ENCODE measurements around the gene RCBTB2. TPM values are rescaled to one million over a fixed set of nuclear protein-coding genes. Genes with fewer than 3 reads are reported as not detected.

RCBTB2 gene
- total RNA-seq, 4 donors from 2014 or later, result 8.1 to 24.7 (median 14.9) TPM

DNA sequence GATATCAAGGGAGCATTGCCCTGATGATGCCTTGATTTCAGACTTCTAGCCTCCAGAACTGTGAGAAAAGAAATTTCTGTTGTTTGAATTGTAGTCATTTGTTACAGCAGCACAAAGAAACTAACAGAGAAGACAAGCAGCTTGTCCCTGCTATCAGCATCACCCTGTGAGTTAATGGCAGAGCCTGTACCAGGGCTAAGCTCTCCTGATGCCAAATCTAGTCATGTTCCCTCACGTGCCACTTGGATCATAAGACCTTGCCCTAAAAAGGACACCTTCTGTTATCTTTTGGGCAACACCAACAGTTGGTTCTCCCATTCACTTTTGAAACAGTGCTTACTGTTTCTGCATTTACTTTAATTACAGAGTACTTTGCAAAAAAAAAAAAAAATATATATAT, 14.8 kb downstream of the RCBTB2 start:
- Histone ChIP-seq H3K4me1 (no peaks in the 10 kb centered on the region), H3K36me3 (peaks cover 0 to 35% (median 5%) of the 10 kb centered on the region in 3 donors), H3K9me3 (no peaks in the 10 kb centered on the region), H3K27me3 (no peaks in the 10 kb centered on the region), H3K27ac (no peak overlapping the region), H3K4me3 (no peak overlapping the region)
- TF ChIP-seq, protein P1, sequence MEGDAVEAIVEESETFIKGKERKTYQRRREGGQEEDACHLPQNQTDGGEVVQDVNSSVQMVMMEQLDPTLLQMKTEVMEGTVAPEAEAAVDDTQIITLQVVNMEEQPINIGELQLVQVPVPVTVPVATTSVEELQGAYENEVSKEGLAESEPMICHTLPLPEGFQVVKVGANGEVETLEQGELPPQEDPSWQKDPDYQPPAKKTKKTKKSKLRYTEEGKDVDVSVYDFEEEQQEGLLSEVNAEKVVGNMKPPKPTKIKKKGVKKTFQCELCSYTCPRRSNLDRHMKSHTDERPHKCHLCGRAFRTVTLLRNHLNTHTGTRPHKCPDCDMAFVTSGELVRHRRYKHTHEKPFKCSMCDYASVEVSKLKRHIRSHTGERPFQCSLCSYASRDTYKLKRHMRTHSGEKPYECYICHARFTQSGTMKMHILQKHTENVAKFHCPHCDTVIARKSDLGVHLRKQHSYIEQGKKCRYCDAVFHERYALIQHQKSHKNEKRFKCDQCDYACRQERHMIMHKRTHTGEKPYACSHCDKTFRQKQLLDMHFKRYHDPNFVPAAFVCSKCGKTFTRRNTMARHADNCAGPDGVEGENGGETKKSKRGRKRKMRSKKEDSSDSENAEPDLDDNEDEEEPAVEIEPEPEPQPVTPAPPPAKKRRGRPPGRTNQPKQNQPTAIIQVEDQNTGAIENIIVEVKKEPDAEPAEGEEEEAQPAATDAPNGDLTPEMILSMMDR (IDR thresholded peaks at IDR 0.05), result no peak
- TF ChIP-seq POLR2A (IDR thresholded peaks at IDR 0.05), result no peak
- intact Hi-C loops (cut with DNase I), result no loop called here
- DNase-seq, result no peak
- WGBS, 2 donors, result 86 to 92% methylated on average over 1 of the region's 1 CpG

DNA sequence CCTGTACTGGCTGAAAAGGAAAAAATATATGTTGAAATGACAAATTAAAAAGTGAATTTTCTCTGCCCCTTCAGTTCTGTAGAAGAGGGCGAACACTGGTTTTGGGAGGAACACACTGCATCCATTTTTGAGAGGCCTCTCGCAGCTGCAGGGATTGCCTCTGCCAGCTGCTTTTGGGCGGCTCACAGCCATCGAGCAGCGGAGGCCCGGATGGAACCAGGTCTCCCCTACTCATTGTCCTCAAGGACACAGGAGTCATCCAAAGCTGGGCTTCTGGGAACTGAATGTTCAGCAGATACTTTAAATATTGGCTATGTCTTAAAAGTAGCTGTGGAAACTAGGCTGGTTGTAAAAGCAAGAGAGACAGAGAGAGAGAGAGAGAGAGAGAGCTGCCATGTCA, 17.1 kb downstream of the RCBTB2 start:
- no peak overlapping the region for H3K4me3 ChIP-seq
- WGBS, 2 donors, result 81 to 82% methylated on average over 6 of the region's 6 CpGs
- H3K27me3 ChIP-seq, result no peaks in the 10 kb centered on the region
- TF ChIP-seq, protein P1 (IDR thresholded peaks at IDR 0.05), result no peak
- TF ChIP-seq POLR2A (IDR thresholded peaks at IDR 0.05), result no peak
- intact Hi-C loops (cut with DNase I), result no loop called here
- no peak for DNase-seq
- H3K27ac ChIP-seq, result peak overlapping the region in 2 of 4 donors; percentile 23 to 26
- H3K9me3 ChIP-seq, result no peaks in the 10 kb centered on the region
- H3K36me3 ChIP-seq, result peaks cover 0 to 28% (median 0%) of the 10 kb centered on the region in 3 donors
- peaks cover 0 to 17% (median 7%) of the 10 kb centered on the region in 3 donors for H3K4me1 ChIP-seq

DNA sequence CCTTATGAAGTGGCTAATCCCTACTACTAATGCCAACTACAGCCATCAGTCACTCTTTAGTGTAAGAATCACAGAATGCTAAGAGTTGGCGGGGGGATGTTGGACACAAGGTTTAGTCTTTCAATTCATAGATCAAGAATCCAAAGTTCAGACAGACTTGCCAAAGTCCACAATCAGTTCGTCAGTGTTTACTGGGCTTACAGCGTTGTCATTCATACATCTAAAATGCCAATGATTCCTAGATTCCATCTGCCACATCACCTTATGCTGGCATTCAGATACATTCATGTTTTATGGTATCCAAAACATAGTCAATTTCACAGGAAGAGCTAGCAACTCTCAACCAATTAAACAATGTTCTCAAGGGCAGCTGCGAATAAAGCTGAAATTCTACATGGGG, 18.1 kb downstream of the RCBTB2 start:
- H3K27me3 ChIP-seq, result no peaks in the 10 kb centered on the region
- 87 to 90% methylated on average over 4 of the region's 4 CpGs for WGBS, 2 donors
- peaks cover 5 to 26% (median 17%) of the 10 kb centered on the region in 3 donors for H3K4me1 ChIP-seq
- intact Hi-C loops (cut with DNase I), result no loop called here
- no peak overlapping the region for H3K27ac ChIP-seq
- H3K9me3 ChIP-seq, result no peaks in the 10 kb centered on the region
- DNase-seq, result no peak
- peaks cover 0 to 26% (median 0%) of the 10 kb centered on the region in 3 donors for H3K36me3 ChIP-seq
- no peak for TF ChIP-seq POLR2A (IDR thresholded peaks at IDR 0.05)
- TF ChIP-seq, protein P1 (IDR thresholded peaks at IDR 0.05), result no peak
- H3K4me3 ChIP-seq, result no peak overlapping the region

DNA sequence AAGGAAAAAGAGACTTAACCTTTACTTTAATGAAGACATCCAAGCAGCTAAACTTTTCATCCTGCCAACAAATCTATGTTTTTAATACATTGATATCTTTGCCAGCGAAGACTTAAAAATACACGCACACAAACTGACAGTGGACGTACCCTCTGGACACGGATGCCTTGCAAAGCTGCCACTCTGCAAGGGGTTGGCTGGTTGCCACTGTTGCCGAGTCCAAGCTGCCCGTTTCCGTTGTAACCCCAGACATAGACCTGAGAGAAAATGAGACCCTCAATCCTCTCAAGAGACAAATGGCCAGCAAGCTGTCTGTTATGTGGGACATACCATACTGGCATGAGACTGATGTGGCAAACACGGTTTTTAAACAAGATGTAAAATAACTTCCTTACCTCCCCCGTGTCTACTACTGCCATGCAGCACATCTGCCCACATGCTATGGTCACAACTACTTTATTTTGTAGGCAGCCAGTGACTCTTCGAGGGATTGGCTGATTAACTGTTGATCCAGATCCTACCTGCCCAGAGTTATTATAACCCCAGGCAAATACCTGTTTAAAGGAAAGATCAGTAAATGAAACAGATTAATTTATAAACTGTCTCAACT, 21.2 kb downstream of the RCBTB2 start:
- intact Hi-C loops (cut with DNase I), result no loop called here
- Histone ChIP-seq H3K4me3 (peak overlapping the region in 1 of 4 donors; percentile 25), H3K4me1 (peaks cover 7 to 57% (median 38%) of the 10 kb centered on the region in 3 donors), H3K27ac (peak overlapping the region in 3 of 4 donors; percentile 1 to 55 (median 41)), H3K27me3 (no peaks in the 10 kb centered on the region), H3K9me3 (no peaks in the 10 kb centered on the region), H3K36me3 (peaks cover 0 to 17% (median 0%) of the 10 kb centered on the region in 3 donors)
- TF ChIP-seq POLR2A (IDR thresholded peaks at IDR 0.05), result no peak
- TF ChIP-seq, protein P1 (IDR thresholded peaks at IDR 0.05), result no peak
- DNase-seq, result no peak
- WGBS, 2 donors, result 57 to 61% methylated on average over 10 of the region's 10 CpGs

DNA sequence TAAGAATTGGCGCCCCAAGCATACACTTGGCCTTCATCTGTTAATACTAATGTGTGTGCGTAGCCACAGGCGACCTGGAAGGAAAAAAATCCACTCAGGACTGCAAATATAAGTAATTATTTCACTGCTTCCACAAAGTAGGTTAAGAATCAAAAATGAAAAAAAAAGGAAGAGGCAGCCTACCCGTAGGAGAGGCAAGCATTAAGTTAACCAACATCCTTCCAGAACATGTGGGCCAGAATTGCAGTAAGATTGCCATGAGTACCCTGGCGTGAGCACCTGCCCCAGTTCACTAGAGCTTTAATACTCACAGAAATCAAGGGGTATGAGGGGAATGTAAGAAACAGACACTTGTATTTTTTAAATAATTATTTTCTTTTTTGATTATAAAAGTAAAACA, 22.2 kb downstream of the RCBTB2 start:
- peaks cover 0 to 16% (median 0%) of the 10 kb centered on the region in 3 donors for H3K36me3 ChIP-seq
- intact Hi-C loops (cut with DNase I), result no loop called here
- peak overlapping the region in 2 of 4 donors; percentile 38 to 89 for H3K27ac ChIP-seq
- H3K27me3 ChIP-seq, result no peaks in the 10 kb centered on the region
- TF ChIP-seq, protein P1 (IDR thresholded peaks at IDR 0.05), result no peak
- no peak for TF ChIP-seq POLR2A (IDR thresholded peaks at IDR 0.05)
- no peak for DNase-seq
- WGBS, 2 donors, result 80 to 83% methylated on average over 3 to 5 of the region's 5 CpGs
- peaks cover 17 to 67% (median 49%) of the 10 kb centered on the region in 3 donors for H3K4me1 ChIP-seq
- no peaks in the 10 kb centered on the region for H3K9me3 ChIP-seq
- H3K4me3 ChIP-seq, result no peak overlapping the region
